ENCODE data around the gene BLCAP. TPM values are rescaled to one million over a fixed set of nuclear protein-coding genes. Genes with fewer than 3 reads are reported as not detected.

BLCAP gene
- total RNA-seq, 4 donors from 2014 or later, result 91.3 to 136 (median 103) TPM

GRCh38 chr20:37571033-37571432 lies 43.4 kb upstream of the BLCAP start:
- TF ChIP-seq CTCF (IDR thresholded peaks at IDR 0.05) (no peak), POLR2A (IDR thresholded peaks at IDR 0.05) (no peak)
- H3K4me3 ChIP-seq (ENCODE audit: low read depth, poor library complexity, severe bottlenecking), result no peak overlapping the region
- intact Hi-C loops (cut with DNase I; ENCODE audit: low total_unique reads), result no loop called here
- 72 to 79% methylated on average over 6 of the region's 6 CpGs for whole genome bisulfite sequencing, 2 donors
- peak in 1 of 2 donors; percentile 32 for DNase-seq (ENCODE audit: low spot score in 2 of 2)

GRCh38 chr20:37570419-37570818 lies 42.7 kb upstream of the BLCAP start:
- WGBS, 2 donors, result 94 to 97% methylated on average over 1 of the region's 1 CpG
- intact Hi-C loops (cut with DNase I; ENCODE audit: low total_unique reads), result no loop called here
- DNase-seq (ENCODE audit: low spot score in 2 of 2), result no peak
- no peak for TF ChIP-seq CTCF (IDR thresholded peaks at IDR 0.05)
- no peak for TF ChIP-seq POLR2A (IDR thresholded peaks at IDR 0.05)
- H3K4me3 ChIP-seq (ENCODE audit: low read depth, poor library complexity, severe bottlenecking), result no peak overlapping the region

- no peak overlapping the region for H3K4me3 ChIP-seq (ENCODE audit: low read depth, poor library complexity, severe bottlenecking)
- no peak for TF ChIP-seq POLR2A (IDR thresholded peaks at IDR 0.05)
- no peak for TF ChIP-seq CTCF (IDR thresholded peaks at IDR 0.05)
- intact Hi-C loops (cut with DNase I; ENCODE audit: low total_unique reads), result no loop called here
- peak in 1 of 2 donors; percentile 50 for DNase-seq (ENCODE audit: low spot score in 2 of 2)
- 3 to 5% methylated on average over 13 of the region's 13 CpGs for WGBS, 2 donors
Measured at GRCh38 chr20:37567671-37568588, 40.3 kb upstream of the BLCAP start.

- TF ChIP-seq POLR2A (IDR thresholded peaks at IDR 0.05), result no peak
- TF ChIP-seq CTCF (IDR thresholded peaks at IDR 0.05), result no peak
- intact Hi-C loops (cut with DNase I; ENCODE audit: low total_unique reads), result no loop called here
- DNase-seq (ENCODE audit: low spot score in 2 of 2), result no peak
- no peak overlapping the region for H3K4me3 ChIP-seq (ENCODE audit: low read depth, poor library complexity, severe bottlenecking)
- WGBS, 2 donors, result 10 to 14% methylated on average over 7 of the region's 7 CpGs
Measured at GRCh38 chr20:37567331-37567665, 39.6 kb upstream of the BLCAP start.

GRCh38 chr20:37566590-37567330 lies 39.1 kb upstream of the BLCAP start:
- WGBS, 2 donors, result 49 to 61% methylated on average over 5 of the region's 5 CpGs
- H3K4me3 ChIP-seq (ENCODE audit: low read depth, poor library complexity, severe bottlenecking), result no peak overlapping the region
- intact Hi-C loops (cut with DNase I; ENCODE audit: low total_unique reads), result no loop called here
- TF ChIP-seq CTCF (IDR thresholded peaks at IDR 0.05) (no peak), POLR2A (IDR thresholded peaks at IDR 0.05) (no peak)
- peak in 1 of 2 donors; percentile 58 for DNase-seq (ENCODE audit: low spot score in 2 of 2)

Data from lower leg skin (tissue), 4 donors.